SJSA1 (cell line): ENCODE results near the gene RAVER1. TPM values are rescaled to one million over a fixed set of nuclear protein-coding genes. Genes with fewer than 3 reads are reported as not detected.
"Not testable (repeated sequence)": the region's sequence is repeated elsewhere in the genome, so short reads cannot be mapped to it uniquely, and the experiment has no call there.

ENCODE experiments used
- DNase-seq, 2 experiments: peaks; one replicate each; pipeline ENCODE4 v3.0.0-alpha.2; 2015 to 2020; ENCODE audit warnings: low spot score in 2 of 2, low read depth in 1 of 2
- H3K27ac ChIP-seq: fragments of 250-450 bp; sonication (Bioruptor Pico); 2 replicates; pipeline ENCODE4 v1.5.1; 2020; ENCODE audit warnings: mild to moderate bottlenecking, moderate library complexity
- H3K27me3 ChIP-seq: fragments of 250-450 bp; sonication (Bioruptor Pico); replicated peaks from 2 replicates; pipeline ENCODE4 v1.5.1; 2020; ENCODE audit warnings: mild to moderate bottlenecking, moderate library complexity
- H3K36me3 ChIP-seq: fragments of 250-450 bp; sonication (Bioruptor Pico); 2 replicates; pipeline ENCODE4 v1.5.1; 2020; ENCODE audit warnings: mild to moderate bottlenecking
- H3K4me1 ChIP-seq: fragments of 250-450 bp; sonication (Bioruptor Pico); replicated peaks from 2 replicates; pipeline ENCODE4 v1.6.1; 2021; ENCODE audit warnings: mild to moderate bottlenecking
- H3K4me3 ChIP-seq: fragments of 250-450 bp; sonication (Bioruptor Pico); 2 replicates; pipeline ENCODE4 v1.5.1; 2020; ENCODE audit warnings: mild to moderate bottlenecking
- H3K9me3 ChIP-seq: fragments of 250-450 bp; sonication (Bioruptor Pico); replicated peaks from 2 replicates; pipeline ENCODE4 v1.5.1; 2020; ENCODE audit warnings: mild to moderate bottlenecking
- total RNA-seq: library from RNA; depleted of rRNA; stranded (reverse); fragments of >200 nt; shearing (Covaris generic); gene quantifications from 2 replicates; pipeline ENCODE4 v1.2.3, GENCODE V29; 2014

Gene RAVER1
- total RNA-seq, 1 experiment from 2014 or later, result 27.3 TPM

GRCh38 chr19:10363789-10364281 lies 30.5 kb upstream of the RAVER1 start:
- Histone ChIP-seq H3K27me3 (no peaks in the 10 kb centered on the region), H3K4me3 (no peak overlapping the region), H3K4me1 (no peaks in the 10 kb centered on the region), H3K36me3 (peaks cover 77% of the 10 kb centered on the region), H3K27ac (no peak overlapping the region), H3K9me3 (no peaks in the 10 kb centered on the region)
- DNase-seq, result no peak

DNA sequence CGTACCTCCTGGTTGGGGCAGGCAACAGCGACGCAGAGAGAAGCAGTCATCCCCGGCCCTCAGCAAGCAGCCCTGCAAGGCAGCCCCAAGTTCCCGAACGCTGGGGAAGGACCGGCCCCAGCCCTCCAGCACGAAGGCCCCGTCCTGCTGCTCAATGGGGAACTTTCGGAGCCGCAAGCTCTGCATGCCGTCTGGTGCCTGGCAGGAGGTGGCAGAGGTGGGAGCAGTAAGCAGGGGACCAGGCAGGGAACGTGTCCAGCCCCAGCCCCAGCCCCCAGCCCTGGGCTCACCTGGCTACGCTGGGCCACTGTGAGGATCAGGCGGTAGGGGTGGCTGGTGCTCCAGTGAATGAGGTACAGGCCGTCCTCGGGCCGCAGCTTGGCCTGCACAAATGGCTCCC lies 28.9 kb upstream of the RAVER1 start:
- no peak for DNase-seq
- no peaks in the 10 kb centered on the region for H3K27me3 ChIP-seq
- no peak overlapping the region for H3K4me3 ChIP-seq
- H3K4me1 ChIP-seq, result no peaks in the 10 kb centered on the region
- no peaks in the 10 kb centered on the region for H3K9me3 ChIP-seq
- no peak overlapping the region for H3K27ac ChIP-seq
- H3K36me3 ChIP-seq, result peaks cover 76% of the 10 kb centered on the region

GRCh38 chr19:10361569-10362011 lies 28.3 kb upstream of the RAVER1 start:
- H3K27me3 ChIP-seq, result no peaks in the 10 kb centered on the region
- H3K9me3 ChIP-seq, result no peaks in the 10 kb centered on the region
- H3K4me3 ChIP-seq, result no peak overlapping the region
- peaks cover 79% of the 10 kb centered on the region for H3K36me3 ChIP-seq
- H3K27ac ChIP-seq, result no peak overlapping the region
- H3K4me1 ChIP-seq, result no peaks in the 10 kb centered on the region
- no peak for DNase-seq

DNA sequence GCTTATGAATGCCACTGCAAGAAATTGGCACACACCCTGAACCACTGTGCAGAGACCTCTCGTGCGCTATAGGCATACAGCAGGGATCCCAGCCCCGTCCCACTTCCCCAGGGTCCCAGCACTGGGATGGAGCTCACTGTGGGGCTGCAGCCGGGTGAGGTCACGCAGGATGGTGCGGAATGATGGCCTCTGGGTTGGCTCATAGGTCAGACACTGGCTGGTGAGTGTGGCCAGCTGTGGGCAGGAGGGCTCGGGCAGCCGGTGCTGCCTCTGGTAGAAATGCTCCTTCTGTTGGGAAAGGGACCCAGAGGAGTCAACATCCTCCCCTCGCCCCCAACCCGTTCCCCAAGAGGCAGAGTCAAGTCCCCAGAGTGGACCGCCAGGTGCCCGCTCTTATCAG lies 23.1 kb upstream of the RAVER1 start:
- Histone ChIP-seq H3K9me3 (no peaks in the 10 kb centered on the region), H3K36me3 (peaks cover 65% of the 10 kb centered on the region), H3K4me3 (no peak overlapping the region), H3K4me1 (no peaks in the 10 kb centered on the region), H3K27ac (no peak overlapping the region), H3K27me3 (no peaks in the 10 kb centered on the region)
- DNase-seq, result no peak

DNA sequence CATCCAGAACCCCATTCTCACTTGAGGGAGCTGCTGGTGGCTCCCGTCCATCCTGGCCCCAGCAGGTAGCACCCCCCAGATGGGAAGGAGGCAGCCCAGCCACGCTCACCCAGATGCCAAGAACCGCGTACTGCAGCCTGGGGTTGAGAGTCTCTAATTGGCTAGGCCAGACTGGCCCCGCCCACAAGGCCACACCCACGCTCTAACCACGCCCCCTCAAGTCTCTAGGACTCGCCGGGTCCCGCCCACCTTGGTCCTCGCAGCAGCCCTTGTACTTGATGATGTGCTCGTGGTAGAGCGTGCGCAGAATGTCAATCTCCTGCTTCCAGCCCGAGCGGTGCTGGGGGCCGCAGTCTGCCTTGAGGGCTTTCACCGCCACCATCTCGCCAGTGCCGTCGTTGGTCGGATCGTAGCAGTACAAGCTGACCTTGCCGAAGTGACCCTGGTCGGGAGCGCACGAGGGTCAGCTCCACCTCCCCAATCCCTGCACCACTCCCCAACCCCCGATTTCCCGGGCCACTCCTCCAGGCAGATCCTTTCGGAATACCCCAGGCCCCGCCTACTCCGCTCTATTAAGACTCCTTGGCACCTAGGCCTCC lies 20.6 kb upstream of the RAVER1 start:
- H3K4me3 ChIP-seq, result no peak overlapping the region
- no peaks in the 10 kb centered on the region for H3K27me3 ChIP-seq
- H3K27ac ChIP-seq, result no peak overlapping the region
- no peaks in the 10 kb centered on the region for H3K9me3 ChIP-seq
- DNase-seq, result no peak
- no peaks in the 10 kb centered on the region for H3K4me1 ChIP-seq
- H3K36me3 ChIP-seq, result peaks cover 55% of the 10 kb centered on the region

DNA sequence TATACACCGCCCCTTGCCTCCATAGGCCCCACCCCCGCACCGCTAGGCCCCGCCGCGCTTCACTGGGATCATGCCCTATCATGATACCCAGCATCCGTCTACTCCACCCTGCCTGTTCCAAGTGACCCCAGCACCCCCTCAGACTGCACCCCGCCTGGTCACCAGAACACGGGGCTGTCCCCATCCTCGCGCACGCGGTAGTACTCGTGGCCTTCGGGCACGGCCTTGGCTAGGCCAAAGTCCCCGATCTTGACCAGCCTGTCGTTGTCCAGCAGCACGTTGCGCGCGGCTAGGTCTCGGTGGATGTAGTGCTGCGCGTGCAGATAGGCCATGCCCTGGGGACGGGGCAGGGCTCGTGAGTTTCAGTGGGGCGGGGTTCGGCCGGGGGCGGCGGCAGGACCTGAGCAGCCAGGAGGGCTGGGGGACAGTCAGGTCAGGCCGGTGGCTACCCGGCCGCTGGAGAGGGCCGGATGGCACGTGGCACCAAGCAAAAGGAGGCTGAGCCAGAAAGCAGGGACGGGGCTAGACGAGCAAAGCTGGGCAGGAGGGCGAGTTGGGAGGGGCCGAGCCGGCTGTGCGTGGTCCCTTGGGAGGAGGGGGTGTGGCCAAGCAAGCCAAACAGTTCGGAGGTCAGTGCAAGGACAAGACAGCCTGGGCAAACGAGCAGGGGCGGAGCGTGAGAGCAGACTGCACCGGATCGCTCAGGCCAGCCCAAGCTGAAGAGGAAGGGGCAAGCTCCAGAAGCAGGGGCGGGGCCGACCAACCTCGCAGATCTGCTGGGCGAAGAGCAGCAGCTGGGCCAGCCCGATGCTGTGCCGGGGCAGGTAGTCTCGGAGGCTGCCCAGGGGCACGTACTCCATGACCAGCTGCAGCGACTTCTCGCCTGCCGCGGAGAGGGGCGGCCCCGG lies 19.7 kb upstream of the RAVER1 start:
- Histone ChIP-seq H3K27me3 (no peaks in the 10 kb centered on the region), H3K36me3 (peaks cover 49% of the 10 kb centered on the region)
- no peak for DNase-seq

GRCh38 chr19:10346509-10346908 lies 13.2 kb upstream of the RAVER1 start:
- DNase-seq, result no peak
- Histone ChIP-seq H3K36me3 (0 out of 2 replicates have a peak, but pooled peaks cover 4% of the 10 kb centered on the region), H3K27me3 (no peaks in the 10 kb centered on the region), H3K4me1 (no peaks in the 10 kb centered on the region), H3K9me3 (no peaks in the 10 kb centered on the region), H3K27ac (no peak overlapping the region), H3K4me3 (no peak overlapping the region)

More for the DNA sequence above, 19.7 kb upstream of the RAVER1 start:
- no peaks in the 10 kb centered on the region for H3K4me1 ChIP-seq
- no peaks in the 10 kb centered on the region for H3K9me3 ChIP-seq
- no peak overlapping the region for H3K27ac ChIP-seq
- H3K4me3 ChIP-seq, result no peak overlapping the region

GRCh38 chr19:10344780-10345179 lies 11.5 kb upstream of the RAVER1 start:
- no peak overlapping the region for H3K27ac ChIP-seq
- H3K4me3 ChIP-seq, result no peak overlapping the region
- no peaks in the 10 kb centered on the region for H3K4me1 ChIP-seq
- no peak for DNase-seq
- H3K36me3 ChIP-seq, result no peaks in the 10 kb centered on the region
- H3K9me3 ChIP-seq, result no peaks in the 10 kb centered on the region
- H3K27me3 ChIP-seq, result no peaks in the 10 kb centered on the region

DNA sequence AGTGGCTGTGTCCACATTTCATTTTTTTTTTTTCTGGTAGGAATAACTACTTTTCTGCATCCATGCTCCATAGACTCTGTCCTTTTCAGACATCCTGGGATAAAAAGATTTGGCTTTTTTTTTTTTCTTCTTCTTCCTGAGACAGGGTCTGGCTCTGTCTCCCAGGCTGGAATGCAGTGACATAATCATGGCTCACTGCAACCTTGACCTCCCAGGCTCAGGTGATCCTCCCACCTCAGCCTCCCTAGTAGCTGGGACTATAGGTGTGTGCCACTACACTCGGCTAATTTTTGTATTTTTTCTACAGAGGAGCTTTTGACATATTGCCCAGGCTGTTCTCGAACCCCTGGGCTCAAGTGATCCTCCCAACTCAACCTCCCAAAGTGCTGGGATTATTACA lies 10.2 kb upstream of the RAVER1 start:
- H3K36me3 ChIP-seq, result no peaks in the 10 kb centered on the region
- H3K4me3 ChIP-seq, result no peak overlapping the region
- H3K27me3 ChIP-seq, result no peaks in the 10 kb centered on the region
- DNase-seq, result no peak
- H3K27ac ChIP-seq, result no peak overlapping the region
- no peaks in the 10 kb centered on the region for H3K4me1 ChIP-seq
- H3K9me3 ChIP-seq, result no peaks in the 10 kb centered on the region

DNA sequence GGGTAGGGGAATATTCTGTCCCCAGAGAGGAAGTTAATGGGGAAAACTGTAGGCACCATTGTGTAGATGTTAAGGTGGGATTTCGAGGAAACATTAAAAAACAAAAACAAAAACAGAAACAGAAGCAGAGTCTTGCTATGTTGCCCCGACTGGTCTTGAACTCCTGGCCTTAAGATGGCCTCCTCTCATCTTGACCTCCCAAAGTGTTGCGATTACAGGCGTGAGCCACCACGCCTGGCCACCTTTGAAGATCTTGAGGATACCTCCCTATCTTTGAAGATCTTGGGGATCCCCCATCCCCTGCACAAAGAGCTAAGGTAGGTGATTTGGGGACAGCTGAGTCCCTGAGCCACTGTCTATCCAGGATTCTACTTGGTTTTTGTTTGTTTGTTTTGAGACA lies 6.6 kb upstream of the RAVER1 start:
- no peak for DNase-seq
- H3K4me3 ChIP-seq, result no peak overlapping the region
- no peaks in the 10 kb centered on the region for H3K36me3 ChIP-seq
- no peaks in the 10 kb centered on the region for H3K9me3 ChIP-seq
- no peak overlapping the region for H3K27ac ChIP-seq
- H3K27me3 ChIP-seq, result no peaks in the 10 kb centered on the region
- peaks cover 3% of the 10 kb centered on the region for H3K4me1 ChIP-seq

GRCh38 chr19:10339380-10339960 lies 6.1 kb upstream of the RAVER1 start, which contains the start of gene ICAM3:
Gene ICAM3 (minus strand): TSS chr19:10339624. CDS start chr19:10339614, 10 bp downstream.
- Histone ChIP-seq H3K36me3 (no peaks in the 10 kb centered on the region), H3K4me1 (peaks cover 3% of the 10 kb centered on the region), H3K9me3 (no peaks in the 10 kb centered on the region), H3K4me3 (no peak within 1 kb of the TSS), H3K27me3 (no peaks in the 10 kb centered on the region), H3K27ac (no peak within 1 kb of the TSS)
- no peak for DNase-seq

- Histone ChIP-seq H3K9me3 (no peaks in the 10 kb centered on the region), H3K27me3 (no peaks in the 10 kb centered on the region), H3K36me3 (no peaks in the 10 kb centered on the region), H3K27ac (no peak overlapping the region), H3K4me1 (peaks cover 8% of the 10 kb centered on the region), H3K4me3 (no peak overlapping the region)
- no peak for DNase-seq
Observed at GRCh38 chr19:10338940-10339339, 5.6 kb upstream of the RAVER1 start.

GRCh38 chr19:10336725-10337124 lies 3.4 kb upstream of the RAVER1 start:
- not testable (repeated sequence) for H3K4me3 ChIP-seq, H3K9me3 ChIP-seq, H3K27me3 ChIP-seq, DNase-seq, H3K27ac ChIP-seq
- Histone ChIP-seq H3K4me1 (peaks cover 19% of the 10 kb centered on the region), H3K36me3 (peaks cover 16% of the 10 kb centered on the region)
